A673 (cell line): ENCODE measurements around the gene RABGGTB.

ENCODE experiments used
- EZH2 ChIP-seq: fragments of 200-600 bp; sonication (generic); IDR thresholded peaks from 2 replicates; pipeline ENCODE4 v1.6.1; 2017; ENCODE audit warnings: borderline replicate concordance, low read depth, mild to moderate bottlenecking, mixed read lengths, antibody characterized with exemption, low read length; ENCODE audit not compliant: poor library complexity, severe bottlenecking
- TF ChIP-seq, protein P1 (sequence below): fragments of 300-800, 200-600 bp; sonication (generic); conservative IDR thresholded peaks from 2 replicates; pipeline ENCODE4 v1.5.1; 2017; ENCODE audit warnings: low read depth, mild to moderate bottlenecking, antibody characterized with exemption, low read length, moderate library complexity, mixed read lengths

DNA sequence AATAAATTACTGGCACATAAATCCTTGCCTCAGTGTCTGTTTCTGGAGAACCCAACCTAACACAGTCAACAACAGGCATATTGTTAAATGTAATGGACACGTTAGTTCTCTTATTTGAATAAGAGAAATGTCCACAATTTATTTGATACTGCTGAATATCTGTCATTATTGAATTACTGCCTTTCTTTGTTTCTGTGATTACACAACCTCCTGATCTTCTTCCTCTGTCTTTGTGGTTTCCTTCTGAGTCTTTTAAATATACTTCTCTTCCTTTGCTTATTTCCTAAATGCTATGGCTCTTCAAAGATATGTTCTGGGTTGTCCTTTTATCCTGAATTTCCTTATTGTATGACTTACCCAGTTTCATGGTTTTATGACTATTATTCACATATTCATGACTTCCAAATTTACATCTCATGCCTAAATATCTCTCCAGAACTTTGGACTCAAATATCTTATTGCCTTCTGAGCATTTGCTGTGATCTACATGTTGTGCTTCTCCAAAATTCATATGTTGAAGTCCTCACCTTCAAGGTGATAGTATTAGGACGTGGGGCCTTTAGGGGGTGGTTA, 50.6 kb downstream of the RABGGTB start:
- TF ChIP-seq, protein P1, sequence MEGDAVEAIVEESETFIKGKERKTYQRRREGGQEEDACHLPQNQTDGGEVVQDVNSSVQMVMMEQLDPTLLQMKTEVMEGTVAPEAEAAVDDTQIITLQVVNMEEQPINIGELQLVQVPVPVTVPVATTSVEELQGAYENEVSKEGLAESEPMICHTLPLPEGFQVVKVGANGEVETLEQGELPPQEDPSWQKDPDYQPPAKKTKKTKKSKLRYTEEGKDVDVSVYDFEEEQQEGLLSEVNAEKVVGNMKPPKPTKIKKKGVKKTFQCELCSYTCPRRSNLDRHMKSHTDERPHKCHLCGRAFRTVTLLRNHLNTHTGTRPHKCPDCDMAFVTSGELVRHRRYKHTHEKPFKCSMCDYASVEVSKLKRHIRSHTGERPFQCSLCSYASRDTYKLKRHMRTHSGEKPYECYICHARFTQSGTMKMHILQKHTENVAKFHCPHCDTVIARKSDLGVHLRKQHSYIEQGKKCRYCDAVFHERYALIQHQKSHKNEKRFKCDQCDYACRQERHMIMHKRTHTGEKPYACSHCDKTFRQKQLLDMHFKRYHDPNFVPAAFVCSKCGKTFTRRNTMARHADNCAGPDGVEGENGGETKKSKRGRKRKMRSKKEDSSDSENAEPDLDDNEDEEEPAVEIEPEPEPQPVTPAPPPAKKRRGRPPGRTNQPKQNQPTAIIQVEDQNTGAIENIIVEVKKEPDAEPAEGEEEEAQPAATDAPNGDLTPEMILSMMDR: no peak
- no peak for TF ChIP-seq EZH2
